ENCODE results near the gene TMEM63A. TPM values are rescaled to one million over a fixed set of nuclear protein-coding genes. Genes with fewer than 3 reads are reported as not detected.

TMEM63A gene
- total RNA-seq, 1 experiment from 2014 or later, result 31.4 TPM

DNA sequence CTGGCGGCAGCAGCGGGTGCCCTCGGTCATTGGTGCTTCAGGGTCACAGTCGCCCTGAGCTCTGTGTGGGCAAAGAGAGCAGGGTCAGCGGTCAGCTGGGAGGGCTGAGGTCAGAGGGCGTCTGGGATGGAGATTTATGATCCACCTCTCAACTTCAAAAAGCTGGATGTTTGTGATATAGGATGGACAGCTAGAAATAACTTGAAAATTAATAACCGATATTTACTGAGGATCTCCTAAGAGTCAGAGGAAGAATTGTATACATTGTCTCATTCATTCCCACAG lies 4.8 kb upstream of the TMEM63A start:
- H3K9me3 ChIP-seq (ENCODE audit: control insufficient read depth, insufficient read depth, low read depth, low read length), result no peaks in the 10 kb centered on the region
- ChIA-PET CTCF (no interaction called here), POLR2A (no interaction called here)
- H3K36me3 ChIP-seq (ENCODE audit: control insufficient read depth, insufficient read depth, low read length), result no peaks in the 10 kb centered on the region; the same call in 1 of the 2 replicates
- BruUV-seq (replicated peaks), result no TSS peak
- intact Hi-C loops (cut with micrococcal nuclease; ENCODE audit: unreplicated experiment), result no loop called here
- in situ Hi-C loops (cut with HindIII; ENCODE audit: low pct_unique_long_range_greater_than_20kb, low sequenced_read_pairs), result no loop called here
- peaks cover 4% of the 10 kb centered on the region; the same call in 1 of the 2 replicates for H3K4me1 ChIP-seq (ENCODE audit: control insufficient read depth, insufficient read depth, low read length)
- H3K27ac ChIP-seq (ENCODE audit: low read length), result no peak overlapping the region
- ATAC-seq (no peak), DNase-seq (ENCODE audit: low read depth, low spot score) (no peak)
- H3K4me3 ChIP-seq (ENCODE audit: low read depth in 2 of 2, low read length in 2 of 2), result no peak overlapping the region
- no peaks in the 10 kb centered on the region for H3K27me3 ChIP-seq (ENCODE audit: control insufficient read depth, insufficient read depth, low read length)
- TF ChIP-seq, protein P1, sequence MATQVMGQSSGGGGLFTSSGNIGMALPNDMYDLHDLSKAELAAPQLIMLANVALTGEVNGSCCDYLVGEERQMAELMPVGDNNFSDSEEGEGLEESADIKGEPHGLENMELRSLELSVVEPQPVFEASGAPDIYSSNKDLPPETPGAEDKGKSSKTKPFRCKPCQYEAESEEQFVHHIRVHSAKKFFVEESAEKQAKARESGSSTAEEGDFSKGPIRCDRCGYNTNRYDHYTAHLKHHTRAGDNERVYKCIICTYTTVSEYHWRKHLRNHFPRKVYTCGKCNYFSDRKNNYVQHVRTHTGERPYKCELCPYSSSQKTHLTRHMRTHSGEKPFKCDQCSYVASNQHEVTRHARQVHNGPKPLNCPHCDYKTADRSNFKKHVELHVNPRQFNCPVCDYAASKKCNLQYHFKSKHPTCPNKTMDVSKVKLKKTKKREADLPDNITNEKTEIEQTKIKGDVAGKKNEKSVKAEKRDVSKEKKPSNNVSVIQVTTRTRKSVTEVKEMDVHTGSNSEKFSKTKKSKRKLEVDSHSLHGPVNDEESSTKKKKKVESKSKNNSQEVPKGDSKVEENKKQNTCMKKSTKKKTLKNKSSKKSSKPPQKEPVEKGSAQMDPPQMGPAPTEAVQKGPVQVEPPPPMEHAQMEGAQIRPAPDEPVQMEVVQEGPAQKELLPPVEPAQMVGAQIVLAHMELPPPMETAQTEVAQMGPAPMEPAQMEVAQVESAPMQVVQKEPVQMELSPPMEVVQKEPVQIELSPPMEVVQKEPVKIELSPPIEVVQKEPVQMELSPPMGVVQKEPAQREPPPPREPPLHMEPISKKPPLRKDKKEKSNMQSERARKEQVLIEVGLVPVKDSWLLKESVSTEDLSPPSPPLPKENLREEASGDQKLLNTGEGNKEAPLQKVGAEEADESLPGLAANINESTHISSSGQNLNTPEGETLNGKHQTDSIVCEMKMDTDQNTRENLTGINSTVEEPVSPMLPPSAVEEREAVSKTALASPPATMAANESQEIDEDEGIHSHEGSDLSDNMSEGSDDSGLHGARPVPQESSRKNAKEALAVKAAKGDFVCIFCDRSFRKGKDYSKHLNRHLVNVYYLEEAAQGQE (IDR thresholded peaks at IDR 0.05; ENCODE audit: insufficient read depth in 1 of 2, low read depth in 2 of 2, low read length in 1 of 2), result no peak
- TF ChIP-seq SIN3A (IDR thresholded peaks at IDR 0.05; ENCODE audit: borderline replicate concordance, insufficient read depth, low read depth, low read length) (no peak), POLR2AphosphoS5 (IDR thresholded peaks at IDR 0.05; ENCODE audit: low read depth, low read length) (no peak), TCF7L2 (IDR thresholded peaks at IDR 0.05; ENCODE audit: low read depth, low read length) (no peak)
- TF ChIP-seq, protein P2, sequence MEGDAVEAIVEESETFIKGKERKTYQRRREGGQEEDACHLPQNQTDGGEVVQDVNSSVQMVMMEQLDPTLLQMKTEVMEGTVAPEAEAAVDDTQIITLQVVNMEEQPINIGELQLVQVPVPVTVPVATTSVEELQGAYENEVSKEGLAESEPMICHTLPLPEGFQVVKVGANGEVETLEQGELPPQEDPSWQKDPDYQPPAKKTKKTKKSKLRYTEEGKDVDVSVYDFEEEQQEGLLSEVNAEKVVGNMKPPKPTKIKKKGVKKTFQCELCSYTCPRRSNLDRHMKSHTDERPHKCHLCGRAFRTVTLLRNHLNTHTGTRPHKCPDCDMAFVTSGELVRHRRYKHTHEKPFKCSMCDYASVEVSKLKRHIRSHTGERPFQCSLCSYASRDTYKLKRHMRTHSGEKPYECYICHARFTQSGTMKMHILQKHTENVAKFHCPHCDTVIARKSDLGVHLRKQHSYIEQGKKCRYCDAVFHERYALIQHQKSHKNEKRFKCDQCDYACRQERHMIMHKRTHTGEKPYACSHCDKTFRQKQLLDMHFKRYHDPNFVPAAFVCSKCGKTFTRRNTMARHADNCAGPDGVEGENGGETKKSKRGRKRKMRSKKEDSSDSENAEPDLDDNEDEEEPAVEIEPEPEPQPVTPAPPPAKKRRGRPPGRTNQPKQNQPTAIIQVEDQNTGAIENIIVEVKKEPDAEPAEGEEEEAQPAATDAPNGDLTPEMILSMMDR (IDR thresholded peaks at IDR 0.05), result no peak

DNA sequence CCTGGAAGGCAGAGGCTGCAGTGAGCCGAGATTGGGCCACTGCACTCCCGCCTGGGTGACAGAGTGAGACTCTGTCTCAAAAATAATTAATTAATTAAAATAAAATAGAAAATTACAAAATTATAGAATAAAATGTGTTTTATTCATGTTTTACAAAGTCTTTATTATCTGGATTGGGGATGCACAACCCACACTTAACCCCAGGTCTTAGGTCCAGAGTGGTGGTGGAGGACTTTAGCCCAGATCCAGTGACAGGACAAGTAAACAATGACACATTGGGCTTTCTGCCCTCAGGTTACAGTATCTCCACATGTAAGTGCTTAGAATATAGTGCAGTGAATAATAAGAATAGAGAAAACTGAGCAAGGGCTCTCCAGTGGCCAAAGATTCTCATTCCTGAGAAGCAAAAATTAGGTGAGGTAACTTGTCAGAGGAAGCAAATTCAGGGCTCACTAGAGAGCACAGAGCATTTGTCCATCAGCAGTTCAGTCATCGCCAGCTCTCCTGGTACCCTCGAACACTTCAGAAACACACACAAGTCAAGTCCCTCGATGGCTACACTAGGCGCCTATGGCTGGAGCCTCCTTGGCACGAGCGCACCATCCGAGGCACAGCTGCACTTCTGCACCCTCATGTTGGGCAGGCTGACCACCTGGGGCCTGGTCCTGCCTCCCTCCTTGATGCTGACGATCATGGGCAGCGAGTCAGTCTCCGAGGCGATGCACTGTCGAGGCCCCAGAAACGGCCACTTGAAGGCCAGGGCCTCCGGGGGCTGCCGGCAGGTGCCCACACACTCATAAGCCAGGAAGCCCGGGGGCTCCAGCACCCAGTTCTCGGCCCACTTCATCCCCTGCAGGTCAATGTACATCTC lies 4.2 kb upstream of the TMEM63A start:
- BruUV-seq (replicated peaks), result no TSS peak
- H3K36me3 ChIP-seq (ENCODE audit: control insufficient read depth, insufficient read depth, low read length), result no peaks in the 10 kb centered on the region; the same call in 1 of the 2 replicates
- intact Hi-C loops (cut with micrococcal nuclease; ENCODE audit: unreplicated experiment) (no loop called here), in situ Hi-C loops (cut with HindIII; ENCODE audit: low pct_unique_long_range_greater_than_20kb, low sequenced_read_pairs) (no loop called here)
- ChIA-PET POLR2A (no interaction called here), CTCF (interaction anchor here (0.7 kb wide), 1 partner anchor 1734 kb away, joined by 3 read pairs; no protein-coding TSS in a partner anchor)
- TF ChIP-seq, protein P2 (IDR thresholded peaks at IDR 0.05), result no peak
- TF ChIP-seq, protein P1 (IDR thresholded peaks at IDR 0.05; ENCODE audit: insufficient read depth in 1 of 2, low read depth in 2 of 2, low read length in 1 of 2), result no peak
- no peak for TF ChIP-seq TCF7L2 (IDR thresholded peaks at IDR 0.05; ENCODE audit: low read depth, low read length)
- no peak for TF ChIP-seq POLR2AphosphoS5 (IDR thresholded peaks at IDR 0.05; ENCODE audit: low read depth, low read length)
- no peak for TF ChIP-seq SIN3A (IDR thresholded peaks at IDR 0.05; ENCODE audit: borderline replicate concordance, insufficient read depth, low read depth, low read length)
- no peak for ATAC-seq
- peaks cover 4% of the 10 kb centered on the region for H3K4me1 ChIP-seq (ENCODE audit: control insufficient read depth, insufficient read depth, low read length)
- H3K27me3 ChIP-seq (ENCODE audit: control insufficient read depth, insufficient read depth, low read length), result no peaks in the 10 kb centered on the region
- H3K27ac ChIP-seq (ENCODE audit: low read length), result no peak overlapping the region
- DNase-seq (ENCODE audit: low read depth, low spot score), result no peak
- no peaks in the 10 kb centered on the region for H3K9me3 ChIP-seq (ENCODE audit: control insufficient read depth, insufficient read depth, low read depth, low read length)
- no peak overlapping the region for H3K4me3 ChIP-seq (ENCODE audit: low read depth in 2 of 2, low read length in 2 of 2)

Data from Panc1 (cell line).